Measurements from ENCODE around the gene TNRC6A. TPM values are rescaled to one million over a fixed set of nuclear protein-coding genes. Genes with fewer than 3 reads are reported as not detected.

Gene TNRC6A
- total RNA-seq, 1 donor from 2014 or later = 34.3 TPM

GRCh38 chr16:24873028-24873427 is 143.6 kb downstream of the TNRC6A start:
- H3K27me3 ChIP-seq (ENCODE audit: low read depth) = peaks cover 22% of the 10 kb centered on the region
- no peak for DNase-seq
- no peaks in the 10 kb centered on the region for H3K36me3 ChIP-seq
- H3K4me1 ChIP-seq = no peaks in the 10 kb centered on the region
- intact Hi-C loops (cut with micrococcal nuclease) = no loop called here
- H3K27ac ChIP-seq (replicated peaks) = no peak overlapping the region
- TF ChIP-seq CTCF (IDR thresholded peaks at IDR 0.05; ENCODE audit: borderline replicate concordance) = no peak
- H3K4me3 ChIP-seq = no peak overlapping the region
- H3K9me3 ChIP-seq (replicated peaks) = no peaks in the 10 kb centered on the region

- Histone ChIP-seq H3K27me3 (ENCODE audit: low read depth) (peaks cover 27% of the 10 kb centered on the region), H3K4me1 (no peaks in the 10 kb centered on the region), H3K9me3 (replicated peaks) (no peaks in the 10 kb centered on the region), H3K36me3 (no peaks in the 10 kb centered on the region), H3K4me3 (no peak overlapping the region), H3K27ac (replicated peaks) (no peak overlapping the region)
- no peak for DNase-seq
- intact Hi-C loops (cut with micrococcal nuclease) = no loop called here
- TF ChIP-seq CTCF (IDR thresholded peaks at IDR 0.05; ENCODE audit: borderline replicate concordance) = no peak
Observed at GRCh38 chr16:24875466-24875865, 146.0 kb downstream of the TNRC6A start.

Other genes with a start within 250 kb of the TNRC6A start
- 33.4 TPM for gene RBBP6, start 190.1 kb upstream of the TNRC6A start, total RNA-seq
- gene SLC5A11, start 116.3 kb downstream of the TNRC6A start, total RNA-seq = 0.14 TPM